ENCODE data around the gene ZNF219.

The ZNF219 gene

GRCh38 chr14:21105095-21105494 is 6.6 kb upstream of the ZNF219 start:
- no peak for TF ChIP-seq CTCF (IDR thresholded peaks at IDR 0.05; ENCODE audit: insufficient read depth, low read length, poor library complexity, severe bottlenecking)
- no peak for DNase-seq (ENCODE audit: extremely low read depth, insufficient read length)
- H3K27me3 ChIP-seq (replicated peaks; ENCODE audit: control insufficient read depth, insufficient read depth, low read length): no peaks in the 10 kb centered on the region
- no peaks in the 10 kb centered on the region for H3K36me3 ChIP-seq (ENCODE audit: control insufficient read depth, insufficient read depth, low read length)
- H3K4me3 ChIP-seq (replicated peaks; ENCODE audit: low read depth, low read length): peak overlapping the region; percentile 93

DNA sequence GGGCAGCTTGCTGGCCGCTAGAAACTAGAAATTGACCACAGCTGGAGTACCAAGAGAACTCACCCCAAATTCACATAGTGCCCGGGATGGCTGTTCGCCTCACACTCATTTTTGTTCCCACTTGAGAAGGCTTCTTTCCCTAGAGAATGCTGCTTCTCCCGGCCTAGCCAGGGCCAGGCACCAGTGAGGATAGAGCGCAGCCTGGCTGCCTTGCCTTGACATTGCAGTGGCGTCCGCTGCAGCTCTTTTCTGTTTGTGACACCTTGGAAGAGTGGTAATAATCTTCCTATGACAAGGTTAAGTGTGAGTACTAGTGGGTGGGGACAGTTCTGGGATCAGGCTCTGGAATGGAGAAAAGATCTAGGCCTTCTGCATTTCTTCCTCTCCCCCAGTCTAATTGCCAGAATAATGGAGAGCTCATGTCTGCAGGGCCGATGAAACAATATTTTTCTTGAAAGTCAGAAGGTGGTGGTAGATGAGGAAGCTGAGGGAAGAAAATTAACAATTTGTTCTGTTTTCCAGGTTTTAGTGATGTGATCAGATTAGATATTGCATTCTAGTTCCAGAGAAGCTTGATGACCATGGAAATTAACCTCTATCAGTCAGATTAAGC is 6.1 kb upstream of the ZNF219 start:
- Histone ChIP-seq H3K4me3 (replicated peaks; ENCODE audit: low read depth, low read length) (peak overlapping the region; percentile 93), H3K36me3 (ENCODE audit: control insufficient read depth, insufficient read depth, low read length) (no peaks in the 10 kb centered on the region), H3K27me3 (replicated peaks; ENCODE audit: control insufficient read depth, insufficient read depth, low read length) (no peaks in the 10 kb centered on the region)
- DNase-seq (ENCODE audit: extremely low read depth, insufficient read length): no peak
- peak; percentile 96 for TF ChIP-seq CTCF (IDR thresholded peaks at IDR 0.05; ENCODE audit: insufficient read depth, low read length, poor library complexity, severe bottlenecking)

DNA sequence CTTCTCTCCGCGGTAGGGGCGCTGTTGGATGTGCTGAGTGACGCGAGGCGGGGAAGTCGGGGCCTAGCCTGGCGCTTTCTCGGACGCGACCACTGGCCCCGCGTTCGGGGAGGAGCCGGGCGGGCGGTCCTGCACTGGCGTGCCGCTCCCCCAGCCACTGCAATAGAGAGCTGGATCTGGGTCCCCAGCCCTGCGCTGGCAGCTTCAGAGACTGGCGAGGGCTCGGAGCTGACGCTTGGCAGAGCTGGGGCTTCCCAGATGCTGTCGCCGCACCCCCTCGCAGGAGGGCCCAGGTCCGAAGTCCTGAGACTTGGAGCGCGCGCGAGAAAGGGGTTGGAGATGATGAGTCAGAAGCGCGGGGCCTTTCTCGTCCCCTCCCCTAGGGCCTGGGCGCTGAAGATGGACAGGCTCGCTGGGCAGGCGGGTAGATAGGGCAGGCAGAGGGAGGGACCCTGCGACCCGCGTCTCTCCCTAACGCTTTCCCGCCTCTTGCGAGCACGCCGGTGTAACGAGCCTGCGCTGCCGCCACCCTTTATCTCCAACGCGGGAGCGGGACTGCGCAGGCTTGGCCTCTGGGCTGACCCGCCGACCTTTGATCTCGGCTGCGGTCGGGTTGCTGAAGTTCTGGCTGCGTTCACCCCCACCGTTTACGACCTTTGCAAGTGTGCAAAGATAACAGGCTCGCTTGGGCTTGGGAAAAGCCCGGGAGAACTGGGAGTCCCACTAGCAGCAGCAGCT is 5.4 kb upstream of the ZNF219 start:
- no peak for TF ChIP-seq CTCF (IDR thresholded peaks at IDR 0.05; ENCODE audit: insufficient read depth, low read length, poor library complexity, severe bottlenecking)
- H3K4me3 ChIP-seq (replicated peaks; ENCODE audit: low read depth, low read length): peak overlapping the region; percentile 93

GRCh38 chr14:21103411-21103709 is 4.9 kb upstream of the ZNF219 start:
- Histone ChIP-seq H3K36me3 (ENCODE audit: control insufficient read depth, insufficient read depth, low read length) (no peaks in the 10 kb centered on the region), H3K4me3 (replicated peaks; ENCODE audit: low read depth, low read length) (peak overlapping the region; percentile 93), H3K27me3 (replicated peaks; ENCODE audit: control insufficient read depth, insufficient read depth, low read length) (no peaks in the 10 kb centered on the region)
- no peak for DNase-seq (ENCODE audit: extremely low read depth, insufficient read length)
- peak; percentile 74 for TF ChIP-seq CTCF (IDR thresholded peaks at IDR 0.05; ENCODE audit: insufficient read depth, low read length, poor library complexity, severe bottlenecking)

More for the DNA sequence above, 5.4 kb upstream of the ZNF219 start:
- peak; percentile 96 for DNase-seq (ENCODE audit: extremely low read depth, insufficient read length)
- Histone ChIP-seq H3K27me3 (replicated peaks; ENCODE audit: control insufficient read depth, insufficient read depth, low read length) (no peaks in the 10 kb centered on the region), H3K36me3 (ENCODE audit: control insufficient read depth, insufficient read depth, low read length) (no peaks in the 10 kb centered on the region)

- no peak for DNase-seq (ENCODE audit: extremely low read depth, insufficient read length)
- H3K4me3 ChIP-seq (replicated peaks; ENCODE audit: low read depth, low read length): peak overlapping the region; percentile 93
- no peaks in the 10 kb centered on the region for H3K36me3 ChIP-seq (ENCODE audit: control insufficient read depth, insufficient read depth, low read length)
- no peak for TF ChIP-seq CTCF (IDR thresholded peaks at IDR 0.05; ENCODE audit: insufficient read depth, low read length, poor library complexity, severe bottlenecking)
- no peaks in the 10 kb centered on the region for H3K27me3 ChIP-seq (replicated peaks; ENCODE audit: control insufficient read depth, insufficient read depth, low read length)
Measured at GRCh38 chr14:21102521-21103410, 4.3 kb upstream of the ZNF219 start.

Measured in GM06990 (cell line).